Astrocyte (in vitro differentiated cells and primary cell): ENCODE results near the gene SEPTIN1. TPM values are rescaled to one million over a fixed set of nuclear protein-coding genes. Genes with fewer than 3 reads are reported as not detected.
"Not testable (repeated sequence)": the region's sequence is repeated elsewhere in the genome, so short reads cannot be mapped to it uniquely, and the experiment has no call there.

ENCODE experiments used
- DNase-seq: peaks from one replicate; pipeline ENCODE4 v3.0.0-alpha.2; 2010; ENCODE audit warnings: low read depth
- FAIRE-seq: peaks from 2 replicates; lab custom pipeline; 2011; peaks lifted over from hg19 to GRCh38; lab: Jason Lieb, UNC
- H2AFZ ChIP-seq: 2 replicates; pipeline ENCODE4 v1.6.0; 2012; ENCODE audit warnings: low read depth, low read length, inconsistent platforms
- H3K27ac ChIP-seq: 2 replicates; pipeline ENCODE4 v1.5.1; 2011; ENCODE audit warnings: low read depth, low read length, inconsistent platforms
- H3K27me3 ChIP-seq: 2 replicates; pipeline ENCODE4 v1.6.0; 2011; ENCODE audit warnings: low read length, inconsistent platforms; ENCODE audit not compliant: insufficient read depth
- H3K36me3 ChIP-seq: 2 replicates; pipeline ENCODE4 v1.5.1; 2011; ENCODE audit warnings: low read length, inconsistent platforms; ENCODE audit not compliant: insufficient read depth
- H3K4me1 ChIP-seq: 2 replicates; pipeline ENCODE4 v1.5.1; 2011; ENCODE audit warnings: low read length, inconsistent platforms; ENCODE audit not compliant: insufficient read depth
- H3K4me2 ChIP-seq: 2 replicates; pipeline ENCODE4 v1.6.0; 2012; ENCODE audit warnings: low read length, inconsistent platforms
- H3K4me3 ChIP-seq: 2 replicates; pipeline ENCODE4 v1.5.1; 2011; ENCODE audit warnings: low read depth, mild to moderate bottlenecking, low read length, inconsistent platforms; ENCODE audit not compliant: insufficient read depth
- H3K79me2 ChIP-seq: 2 replicates; pipeline ENCODE4 v1.6.0; 2012; ENCODE audit warnings: mild to moderate bottlenecking, low read length, inconsistent platforms; ENCODE audit not compliant: insufficient read depth
- H3K9ac ChIP-seq: 2 replicates; pipeline ENCODE4 v1.6.0; 2012; ENCODE audit warnings: mild to moderate bottlenecking, low read length, inconsistent platforms
- H3K9me3 ChIP-seq: 2 replicates; pipeline ENCODE4 v1.5.1; 2012; ENCODE audit warnings: low read depth, mild to moderate bottlenecking, low read length, inconsistent platforms; ENCODE audit not compliant: insufficient read depth
- H4K20me1 ChIP-seq: 2 replicates; pipeline ENCODE4 v1.6.0; 2012; ENCODE audit warnings: low read length, inconsistent platforms; ENCODE audit not compliant: insufficient read depth
- H3K27ac Mint-ChIP-seq: one replicate; pipeline ENCODE4 v1.8.0; 2021; ENCODE audit warnings: mild to moderate bottlenecking, mixed read lengths; ENCODE audit not compliant: unreplicated experiment
- H3K27me3 Mint-ChIP-seq: one replicate; pipeline ENCODE4 v1.8.0; 2021; ENCODE audit warnings: low read depth, mixed read lengths; ENCODE audit not compliant: unreplicated experiment
- H3K36me3 Mint-ChIP-seq: one replicate; pipeline ENCODE4 v1.8.0; 2021; ENCODE audit warnings: low read depth, mixed read lengths; ENCODE audit not compliant: unreplicated experiment
- H3K4me1 Mint-ChIP-seq: one replicate; pipeline ENCODE4 v1.8.0; 2021; ENCODE audit warnings: low read depth, mixed read lengths; ENCODE audit not compliant: unreplicated experiment
- H3K4me3 Mint-ChIP-seq: one replicate; pipeline ENCODE4 v1.8.0; 2021; ENCODE audit warnings: mild to moderate bottlenecking, moderate library complexity, mixed read lengths; ENCODE audit not compliant: unreplicated experiment
- H3K9me3 Mint-ChIP-seq: one replicate; pipeline ENCODE4 v1.8.0; 2021; ENCODE audit warnings: mild to moderate bottlenecking, mixed read lengths; ENCODE audit not compliant: unreplicated experiment
- CTCF ChIP-seq: IDR thresholded peaks from 2 replicates; pipeline ENCODE4 v1.5.1; 2011; ENCODE audit warnings: low read depth, mild to moderate bottlenecking, inconsistent platforms, low read length, moderate library complexity; ENCODE audit not compliant: insufficient read depth
- EZH2 ChIP-seq: IDR thresholded peaks from 2 replicates; pipeline ENCODE4 v1.6.1; 2012; ENCODE audit warnings: mild to moderate bottlenecking, low read length, inconsistent platforms; ENCODE audit not compliant: insufficient read depth
- total RNA-seq: library from RNA; stranded (reverse); gene quantifications from 2 replicates; pipeline ENCODE4 v1.2.1, GENCODE V29; 2021

The SEPTIN1 gene
- total RNA-seq, 1 donor from 2014 or later: 0.48 TPM

GRCh38 chr16:30335598-30336474 lies 46.5 kb downstream of the SEPTIN1 start:
- peak; percentile 20 for DNase-seq
- H3K4me3 ChIP-seq: peak overlapping the region; percentile 66

GRCh38 chr16:30335028-30335597 lies 47.2 kb downstream of the SEPTIN1 start:
- DNase-seq: peak; percentile 42
- not testable (repeated sequence) for H3K4me1 Mint-ChIP-seq, H3K36me3 Mint-ChIP-seq, H3K27me3 Mint-ChIP-seq, H3K9me3 ChIP-seq, H3K4me1 ChIP-seq, H4K20me1 ChIP-seq, FAIRE-seq, H3K9me3 Mint-ChIP-seq, H3K27me3 ChIP-seq, H3K36me3 ChIP-seq
- Histone ChIP-seq H2AFZ (peak overlapping the region; percentile 89), H3K9ac (peak overlapping the region; percentile 83), H3K4me2 (peak overlapping the region; percentile 83), H3K79me2 (peaks cover 18% of the 10 kb centered on the region), H3K4me3 (peak overlapping the region; percentile 66), H3K27ac (peak overlapping the region; percentile 83)
- Mint-ChIP-seq H3K27ac (peak overlapping the region; percentile 26), H3K4me3 (peak overlapping the region; percentile 76)

More at GRCh38 chr16:30335598-30336474, 46.5 kb downstream of the SEPTIN1 start:
- H3K27ac Mint-ChIP-seq: no peak overlapping the region
- H3K9me3 ChIP-seq: no peaks in the 10 kb centered on the region
- no peaks in the 10 kb centered on the region for H3K27me3 Mint-ChIP-seq
- no peaks in the 10 kb centered on the region for H3K27me3 ChIP-seq
- H3K4me3 Mint-ChIP-seq: peak overlapping the region; percentile 75
- peaks cover 7% of the 10 kb centered on the region for H3K4me1 ChIP-seq
- peaks cover 6% of the 10 kb centered on the region for H3K4me1 Mint-ChIP-seq
- H3K36me3 Mint-ChIP-seq: peaks cover 5% of the 10 kb centered on the region
- no peaks in the 10 kb centered on the region for H3K36me3 ChIP-seq
- H2AFZ ChIP-seq: peak overlapping the region; percentile 54
- H3K9me3 Mint-ChIP-seq: peaks cover 3% of the 10 kb centered on the region
- H3K27ac ChIP-seq: no peak overlapping the region
- no peak for TF ChIP-seq CTCF
- TF ChIP-seq EZH2: no peak
- H3K9ac ChIP-seq: peak overlapping the region; percentile 83
- no peak for FAIRE-seq
- peaks cover 12% of the 10 kb centered on the region for H3K79me2 ChIP-seq
- peak overlapping the region; percentile 83 for H3K4me2 ChIP-seq
- no peaks in the 10 kb centered on the region for H4K20me1 ChIP-seq

GRCh38 chr16:30334473-30334989 lies 47.8 kb downstream of the SEPTIN1 start:
- not testable (repeated sequence) for FAIRE-seq, H3K27me3 ChIP-seq, H3K9me3 Mint-ChIP-seq, H3K9me3 ChIP-seq, H3K36me3 ChIP-seq, H3K27ac ChIP-seq, H2AFZ ChIP-seq, H4K20me1 ChIP-seq, H3K27me3 Mint-ChIP-seq, H3K36me3 Mint-ChIP-seq, H3K4me1 Mint-ChIP-seq, H3K4me1 ChIP-seq
- Histone ChIP-seq H3K9ac (peak overlapping the region; percentile 83), H3K79me2 (peaks cover 20% of the 10 kb centered on the region), H3K4me3 (peak overlapping the region; percentile 61), H3K4me2 (peak overlapping the region; percentile 82)
- peak; percentile 51 for DNase-seq
- peak overlapping the region; percentile 98 for H3K4me3 Mint-ChIP-seq
- H3K27ac Mint-ChIP-seq: peak overlapping the region; percentile 73

Other genes starting within 250 kb of the SEPTIN1 start
- gene CORO1A, start 199.0 kb downstream of the SEPTIN1 start, total RNA-seq: 3.1 and 4.0 TPM in 2 replicates
- gene BOLA2B, start 188.9 kb downstream of the SEPTIN1 start, total RNA-seq: 125 and 149 TPM in 2 replicates
- 10.9 and 14.5 TPM in 2 replicates for gene SLX1A, start 188.7 kb downstream of the SEPTIN1 start, total RNA-seq
- 8.6 and 11.9 TPM in 2 replicates for gene SULT1A3, start 183.3 kb downstream of the SEPTIN1 start, total RNA-seq
- gene NPIPB13, start 134.1 kb downstream of the SEPTIN1 start, total RNA-seq: 7.7 and 12.3 TPM in 2 replicates
- 58.8 TPM in 2 replicates for gene CD2BP2, start 27.3 kb downstream of the SEPTIN1 start, total RNA-seq
- gene TBC1D10B, start 12.1 kb downstream of the SEPTIN1 start, total RNA-seq: 50.3 and 50.8 TPM in 2 replicates
- gene MYL11, start 7.8 kb downstream of the SEPTIN1 start, total RNA-seq: not detected in 2 replicates
- 16.0 and 19.5 TPM in 2 replicates for gene ZNF48, start 12.9 kb upstream of the SEPTIN1 start, total RNA-seq
- gene ZNF771, start 25.0 kb upstream of the SEPTIN1 start, total RNA-seq: 13.9 and 15.5 TPM in 2 replicates
- gene DCTPP1, start 47.5 kb upstream of the SEPTIN1 start, total RNA-seq: 31.0 and 36.5 TPM in 2 replicates
- gene SEPHS2, start 63.3 kb upstream of the SEPTIN1 start, total RNA-seq: 37.0 and 38.2 TPM in 2 replicates
- 0.23 TPM in 1 of 2 replicates, not detected in the other for gene ITGAL, start 90.2 kb upstream of the SEPTIN1 start, total RNA-seq
- 23.1 and 26.6 TPM in 2 replicates for gene ZNF768, start 144.0 kb upstream of the SEPTIN1 start, total RNA-seq
- gene ZNF747, start 152.3 kb upstream of the SEPTIN1 start, total RNA-seq: 5.2 and 6.6 TPM in 2 replicates
- 6.9 and 8.5 TPM in 2 replicates for gene ZNF764, start 175.8 kb upstream of the SEPTIN1 start, total RNA-seq
- 5.4 and 5.9 TPM in 2 replicates for gene ZNF688, start 189.2 kb upstream of the SEPTIN1 start, total RNA-seq
- 9.3 and 9.7 TPM in 2 replicates for gene ZNF785, start 203.1 kb upstream of the SEPTIN1 start, total RNA-seq
- 7.5 and 7.9 TPM in 2 replicates for gene ZNF689, start 227.8 kb upstream of the SEPTIN1 start, total RNA-seq